ENCODE measurements around the gene PSMA7. TPM values are rescaled to one million over a fixed set of nuclear protein-coding genes. Genes with fewer than 3 reads are reported as not detected.

PSMA7 gene
- total RNA-seq, 1 donor from 2014 or later = 217 TPM

GRCh38 chr20:62170536-62170935 is 27.3 kb upstream of the PSMA7 start:
- H3K27me3 Mint-ChIP-seq (ENCODE audit: unreplicated experiment) = no peaks in the 10 kb centered on the region
- no peaks in the 10 kb centered on the region for H3K9me3 Mint-ChIP-seq (ENCODE audit: unreplicated experiment)
- H3K27ac Mint-ChIP-seq (ENCODE audit: unreplicated experiment) = no peak overlapping the region
- TF ChIP-seq CTCF (IDR thresholded peaks at IDR 0.05) = no peak
- no peaks in the 10 kb centered on the region for H3K4me1 Mint-ChIP-seq (ENCODE audit: unreplicated experiment)
- H3K4me3 Mint-ChIP-seq (ENCODE audit: unreplicated experiment) = no peak overlapping the region
- no peak for DNase-seq (ENCODE audit: extremely low spot score, unreplicated experiment)
- H3K36me3 Mint-ChIP-seq (ENCODE audit: unreplicated experiment) = peaks cover 24% of the 10 kb centered on the region

GRCh38 chr20:62168890-62169435 is 25.8 kb upstream of the PSMA7 start:
- Mint-ChIP-seq H3K4me3 (ENCODE audit: unreplicated experiment) (no peak overlapping the region), H3K4me1 (ENCODE audit: unreplicated experiment) (no peaks in the 10 kb centered on the region), H3K36me3 (ENCODE audit: unreplicated experiment) (peaks cover 15% of the 10 kb centered on the region), H3K9me3 (ENCODE audit: unreplicated experiment) (no peaks in the 10 kb centered on the region), H3K27me3 (ENCODE audit: unreplicated experiment) (no peaks in the 10 kb centered on the region), H3K27ac (ENCODE audit: unreplicated experiment) (no peak overlapping the region)
- no peak for DNase-seq (ENCODE audit: extremely low spot score, unreplicated experiment)
- no peak for TF ChIP-seq CTCF (IDR thresholded peaks at IDR 0.05)

GRCh38 chr20:62168061-62168460 is 24.9 kb upstream of the PSMA7 start:
- Mint-ChIP-seq H3K9me3 (ENCODE audit: unreplicated experiment) (no peaks in the 10 kb centered on the region), H3K36me3 (ENCODE audit: unreplicated experiment) (peaks cover 14% of the 10 kb centered on the region), H3K27me3 (ENCODE audit: unreplicated experiment) (no peaks in the 10 kb centered on the region), H3K4me1 (ENCODE audit: unreplicated experiment) (no peaks in the 10 kb centered on the region), H3K4me3 (ENCODE audit: unreplicated experiment) (no peak overlapping the region), H3K27ac (ENCODE audit: unreplicated experiment) (no peak overlapping the region)
- no peak for DNase-seq (ENCODE audit: extremely low spot score, unreplicated experiment)
- TF ChIP-seq CTCF (IDR thresholded peaks at IDR 0.05) = no peak

GRCh38 chr20:62167474-62167873 is 24.3 kb upstream of the PSMA7 start:
- H3K4me3 Mint-ChIP-seq (ENCODE audit: unreplicated experiment) = no peak overlapping the region
- H3K27me3 Mint-ChIP-seq (ENCODE audit: unreplicated experiment) = no peaks in the 10 kb centered on the region
- no peaks in the 10 kb centered on the region for H3K9me3 Mint-ChIP-seq (ENCODE audit: unreplicated experiment)
- no peak for DNase-seq (ENCODE audit: extremely low spot score, unreplicated experiment)
- H3K36me3 Mint-ChIP-seq (ENCODE audit: unreplicated experiment) = peaks cover 14% of the 10 kb centered on the region
- TF ChIP-seq CTCF (IDR thresholded peaks at IDR 0.05) = no peak
- no peak overlapping the region for H3K27ac Mint-ChIP-seq (ENCODE audit: unreplicated experiment)
- no peaks in the 10 kb centered on the region for H3K4me1 Mint-ChIP-seq (ENCODE audit: unreplicated experiment)

- Mint-ChIP-seq H3K4me3 (ENCODE audit: unreplicated experiment) (no peak overlapping the region), H3K4me1 (ENCODE audit: unreplicated experiment) (no peaks in the 10 kb centered on the region), H3K27me3 (ENCODE audit: unreplicated experiment) (no peaks in the 10 kb centered on the region), H3K27ac (ENCODE audit: unreplicated experiment) (no peak overlapping the region), H3K36me3 (ENCODE audit: unreplicated experiment) (peaks cover 12% of the 10 kb centered on the region), H3K9me3 (ENCODE audit: unreplicated experiment) (no peaks in the 10 kb centered on the region)
- TF ChIP-seq CTCF (IDR thresholded peaks at IDR 0.05) = no peak
- DNase-seq (ENCODE audit: extremely low spot score, unreplicated experiment) = no peak
Measured at GRCh38 chr20:62165762-62166399, 22.7 kb upstream of the PSMA7 start.

Data from osteocyte (in vitro differentiated cells).